ENCODE measurements around the gene COL20A1.
"Not testable (repeated sequence)": the region's sequence is repeated elsewhere in the genome, so short reads cannot be mapped to it uniquely, and the experiment has no call there.

The COL20A1 gene

GRCh38 chr20:63379872-63380271 lies 86.9 kb downstream of the COL20A1 start:
- DNase-seq, result not testable (repeated sequence)

GRCh38 chr20:63380346-63380870 lies 87.4 kb downstream of the COL20A1 start:
- DNase-seq, result no peak

- DNase-seq, result peak; percentile 38
Observed at GRCh38 chr20:63381781-63382431, 88.9 kb downstream of the COL20A1 start.

GRCh38 chr20:63382551-63383300 lies 89.7 kb downstream of the COL20A1 start:
- DNase-seq, result no peak

- DNase-seq, result no peak
Observed at GRCh38 chr20:63383556-63383955, 90.6 kb downstream of the COL20A1 start.

GRCh38 chr20:63384336-63384735 lies 91.3 kb downstream of the COL20A1 start:
- no peak for DNase-seq
